ENCODE measurements around the gene SCLY.

The SCLY gene

GRCh38 chr2:238100049-238100820, 39.4 kb downstream of the SCLY start, which contains the start of gene ESPNL:
ESPNL (plus strand) TSS chr2:238100340; CDS start chr2:238100420, 80 bp downstream.
- TF ChIP-seq, protein P1, sequence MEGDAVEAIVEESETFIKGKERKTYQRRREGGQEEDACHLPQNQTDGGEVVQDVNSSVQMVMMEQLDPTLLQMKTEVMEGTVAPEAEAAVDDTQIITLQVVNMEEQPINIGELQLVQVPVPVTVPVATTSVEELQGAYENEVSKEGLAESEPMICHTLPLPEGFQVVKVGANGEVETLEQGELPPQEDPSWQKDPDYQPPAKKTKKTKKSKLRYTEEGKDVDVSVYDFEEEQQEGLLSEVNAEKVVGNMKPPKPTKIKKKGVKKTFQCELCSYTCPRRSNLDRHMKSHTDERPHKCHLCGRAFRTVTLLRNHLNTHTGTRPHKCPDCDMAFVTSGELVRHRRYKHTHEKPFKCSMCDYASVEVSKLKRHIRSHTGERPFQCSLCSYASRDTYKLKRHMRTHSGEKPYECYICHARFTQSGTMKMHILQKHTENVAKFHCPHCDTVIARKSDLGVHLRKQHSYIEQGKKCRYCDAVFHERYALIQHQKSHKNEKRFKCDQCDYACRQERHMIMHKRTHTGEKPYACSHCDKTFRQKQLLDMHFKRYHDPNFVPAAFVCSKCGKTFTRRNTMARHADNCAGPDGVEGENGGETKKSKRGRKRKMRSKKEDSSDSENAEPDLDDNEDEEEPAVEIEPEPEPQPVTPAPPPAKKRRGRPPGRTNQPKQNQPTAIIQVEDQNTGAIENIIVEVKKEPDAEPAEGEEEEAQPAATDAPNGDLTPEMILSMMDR (IDR thresholded peaks at IDR 0.05; ENCODE audit: low read depth, low read length), result no peak
- no peak within 1 kb of the TSS for H3K4me3 ChIP-seq (replicated peaks in 1 of 2; ENCODE audit: low read depth in 2 of 2, low read length in 2 of 2)
- DNase-seq (ENCODE audit: low read depth in 2 of 2), result no peak

- H3K4me3 ChIP-seq (replicated peaks in 1 of 2; ENCODE audit: low read depth in 2 of 2, low read length in 2 of 2), result no peak overlapping the region
- DNase-seq (ENCODE audit: low read depth in 2 of 2), result no peak
- TF ChIP-seq, protein P1 (IDR thresholded peaks at IDR 0.05; ENCODE audit: low read depth, low read length), result no peak
These were observed 40.3 kb downstream of the SCLY start for GRCh38 chr2:238100821-238101771.

GRCh38 chr2:238101891-238102841, 41.4 kb downstream of the SCLY start:
- DNase-seq (ENCODE audit: low read depth in 2 of 2), result no peak
- no peak overlapping the region for H3K4me3 ChIP-seq (replicated peaks in 1 of 2; ENCODE audit: low read depth in 2 of 2, low read length in 2 of 2)
- TF ChIP-seq, protein P1 (IDR thresholded peaks at IDR 0.05; ENCODE audit: low read depth, low read length), result no peak

DNA sequence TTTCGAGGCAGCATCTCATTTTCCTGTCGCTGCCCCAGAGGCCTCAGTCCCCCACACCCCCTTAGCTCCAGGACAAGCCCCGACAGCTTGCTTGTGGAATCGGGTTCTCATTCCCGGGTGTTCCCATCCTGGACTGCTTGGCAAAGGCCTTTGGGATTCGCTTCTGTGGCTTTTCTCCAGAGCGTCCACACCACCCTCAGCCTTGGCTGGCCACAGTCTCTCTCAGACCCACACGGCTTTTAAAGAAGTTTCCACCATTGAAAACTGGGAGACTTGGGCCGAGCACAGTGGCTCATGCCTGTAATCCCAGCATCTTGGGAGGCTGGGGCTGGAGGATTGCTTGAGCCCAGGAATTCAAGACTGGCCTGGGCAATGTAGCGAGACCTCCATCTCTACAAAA, 42.1 kb downstream of the SCLY start:
- TF ChIP-seq, protein P1 (IDR thresholded peaks at IDR 0.05; ENCODE audit: low read depth, low read length), result no peak
- no peak overlapping the region for H3K4me3 ChIP-seq (replicated peaks in 1 of 2; ENCODE audit: low read depth in 2 of 2, low read length in 2 of 2)
- DNase-seq (ENCODE audit: low read depth in 2 of 2), result no peak

- H3K4me3 ChIP-seq (replicated peaks in 1 of 2; ENCODE audit: low read depth in 2 of 2, low read length in 2 of 2), result no peak overlapping the region
- TF ChIP-seq, protein P1 (IDR thresholded peaks at IDR 0.05; ENCODE audit: low read depth, low read length), result no peak
- no peak for DNase-seq (ENCODE audit: low read depth in 2 of 2)
These were observed 42.8 kb downstream of the SCLY start for GRCh38 chr2:238103465-238104225.
